Activated T-cell treated with anti-CD3 and anti-CD28 coated beads, Interleukin-2, amount 50 U/mL, for 1 hour (primary cell): ENCODE data around the gene TRIM63.

ENCODE experiments used
- DNase-seq: peaks from one replicate; pipeline ENCODE4 v3.0.0-alpha.2; 2020

Gene TRIM63

DNA sequence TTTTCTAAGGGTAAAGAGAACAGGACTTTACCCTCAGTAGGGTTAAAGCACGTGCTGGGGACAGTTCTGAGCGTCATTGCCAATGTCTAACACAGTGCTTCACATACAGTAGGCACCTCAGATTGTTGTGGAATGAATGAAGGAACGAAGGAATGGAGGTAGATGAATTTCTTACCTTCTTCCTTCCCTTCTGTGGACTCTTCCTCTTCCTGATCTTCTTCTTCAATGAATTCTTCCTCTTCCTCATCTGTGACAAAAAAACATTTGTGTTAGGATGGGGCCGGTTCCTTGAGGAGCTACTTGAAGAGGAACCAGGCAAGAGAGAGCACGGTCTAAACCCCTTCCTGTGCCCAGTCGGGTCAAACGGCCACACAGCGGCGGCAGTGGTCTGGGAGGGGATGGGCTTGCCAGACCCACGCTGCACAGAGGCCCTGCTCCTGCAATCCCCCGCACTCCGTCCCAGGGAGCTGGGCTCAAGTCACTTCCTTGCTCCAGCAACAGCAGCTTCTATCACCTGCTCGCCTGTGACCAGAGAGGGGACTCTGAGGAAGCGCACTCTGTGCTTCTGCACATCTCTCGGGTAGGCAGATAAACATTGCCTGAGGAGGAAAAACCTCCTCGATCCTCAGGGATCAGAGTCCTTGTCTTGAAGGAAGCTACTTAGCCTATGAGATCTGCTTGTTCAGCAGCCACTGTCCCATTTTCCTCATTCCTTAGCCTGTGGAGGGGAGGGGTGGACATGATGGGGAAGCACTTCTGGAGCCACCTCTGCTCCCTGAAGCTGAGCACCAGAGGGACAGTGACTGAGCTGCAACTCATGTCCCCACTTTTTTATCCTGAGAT is 13.5 kb downstream of the TRIM63 start:
- no peak for DNase-seq

DNA sequence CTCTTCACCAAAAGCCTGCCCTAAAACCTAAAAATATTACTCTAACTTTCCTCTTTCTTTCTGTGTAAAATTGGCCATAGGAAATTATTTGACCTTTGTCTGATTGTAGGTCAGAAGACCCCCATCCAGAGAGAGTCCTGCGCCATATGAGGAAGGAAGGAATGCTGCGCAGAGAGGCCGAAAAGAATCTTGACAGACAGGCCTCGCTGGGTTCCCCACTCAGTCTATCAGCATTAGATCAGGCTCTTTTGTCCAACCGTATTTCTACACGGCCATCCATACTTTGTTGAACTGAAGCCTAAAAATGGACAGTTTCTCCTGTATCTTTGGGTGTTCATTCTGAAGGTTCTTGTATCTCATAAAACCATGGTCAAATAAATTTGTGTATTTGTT is 17.2 kb downstream of the TRIM63 start:
- DNase-seq, result no peak

DNA sequence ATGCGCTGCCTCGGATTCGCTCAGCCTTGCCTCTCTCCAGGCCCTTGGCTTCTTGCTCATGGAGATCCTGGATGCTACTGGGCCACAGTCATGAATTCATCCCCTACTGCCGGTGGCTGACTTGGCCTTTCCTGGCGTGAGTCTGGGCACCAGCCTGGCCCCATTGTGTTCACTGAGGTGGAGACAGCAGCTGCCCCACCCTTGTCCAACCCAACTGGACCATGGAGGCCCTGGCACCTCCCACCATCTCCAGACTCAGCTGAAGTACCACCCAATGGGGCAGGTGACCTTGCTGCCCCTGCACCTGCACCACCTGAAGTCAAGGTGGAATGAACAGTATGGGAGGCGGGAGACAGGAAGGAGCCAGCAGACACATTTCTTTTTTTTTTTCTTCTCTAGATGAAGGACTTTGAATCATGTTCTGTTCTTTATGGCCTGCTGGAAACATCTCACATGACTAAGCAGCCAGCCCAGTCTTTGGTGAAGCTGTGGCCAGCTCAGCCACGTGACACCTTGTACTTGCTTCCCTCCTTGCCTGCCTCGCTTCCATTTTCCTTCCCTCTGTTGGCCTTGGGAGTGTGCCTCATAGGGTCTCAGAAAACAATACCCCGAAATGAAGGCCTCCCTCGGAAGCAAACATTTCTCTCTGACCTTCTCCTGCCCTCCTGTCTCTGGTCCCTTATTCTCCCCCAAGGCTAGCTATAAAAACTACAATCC is 17.7 kb downstream of the TRIM63 start:
- no peak for DNase-seq

DNA sequence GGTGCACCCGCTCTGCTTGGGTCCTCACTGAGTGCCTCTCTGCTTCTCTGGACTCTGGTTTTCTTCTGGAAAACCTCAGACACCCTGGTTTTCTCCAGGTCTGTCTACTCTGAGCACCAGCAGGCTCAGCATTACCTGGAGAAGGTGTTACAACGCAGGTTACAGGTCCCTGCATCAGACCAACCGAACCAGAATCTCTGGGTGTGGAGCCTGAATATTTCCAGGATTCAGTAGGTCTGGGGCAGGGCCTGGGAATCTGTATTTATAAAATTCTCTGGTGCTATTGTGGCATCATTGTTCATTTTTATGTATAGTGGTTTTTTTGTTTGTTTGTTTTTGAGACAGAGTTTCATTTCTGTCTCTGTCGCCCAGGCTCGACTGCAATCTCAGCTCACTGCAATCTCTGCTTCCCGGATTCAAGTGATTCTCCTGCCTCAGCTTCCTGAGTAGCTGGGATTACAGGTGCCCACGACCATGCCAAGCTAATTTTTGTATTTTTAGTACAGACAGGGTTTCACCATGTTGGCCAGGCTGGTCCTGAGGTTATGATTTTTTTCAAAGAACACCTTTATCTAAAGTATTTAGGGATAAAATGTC is 20.1 kb downstream of the TRIM63 start:
- no peak for DNase-seq

DNA sequence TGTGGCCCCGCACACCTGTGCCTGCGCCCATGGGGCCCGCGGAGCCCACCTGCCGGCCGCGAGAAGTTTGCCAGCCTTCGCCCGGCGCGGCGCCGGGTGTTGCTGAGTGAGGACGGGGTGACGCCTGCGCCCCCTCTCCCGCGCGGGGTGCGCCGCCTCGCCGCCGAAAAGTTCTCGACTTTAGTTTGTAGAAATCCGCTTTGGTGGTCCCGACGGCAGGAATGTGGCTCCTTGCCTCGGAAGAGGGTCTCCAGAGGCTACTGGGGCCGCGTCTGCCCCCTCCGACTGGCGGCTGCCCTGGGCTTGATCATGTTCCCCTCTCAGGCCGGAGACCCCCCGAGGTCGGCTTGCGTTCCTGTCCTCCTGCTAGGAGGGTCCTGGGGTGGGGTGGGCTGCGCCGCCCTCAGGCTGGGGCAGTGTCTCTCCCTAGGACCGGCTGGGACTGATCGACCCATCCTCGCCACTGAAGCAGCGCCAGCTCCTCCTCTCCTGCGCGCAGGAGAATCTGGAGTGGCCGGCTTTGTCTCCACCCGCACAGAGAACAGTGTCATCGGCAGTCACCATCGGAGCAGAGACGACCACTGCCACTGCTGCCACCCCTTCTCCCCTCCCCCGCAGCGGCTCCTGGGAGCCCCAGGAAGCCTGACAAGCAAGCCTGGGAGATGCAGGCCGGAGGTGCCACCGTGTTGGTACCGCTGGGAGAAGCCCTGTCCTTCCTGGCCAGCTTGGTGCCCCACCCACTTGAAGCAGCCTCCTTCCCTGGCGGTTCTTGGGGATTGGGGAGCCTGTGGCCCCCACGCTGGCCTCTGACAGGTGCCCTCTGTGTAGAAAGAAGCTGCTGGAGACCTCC is 21.0 kb downstream of the TRIM63 start:
- no peak for DNase-seq

DNA sequence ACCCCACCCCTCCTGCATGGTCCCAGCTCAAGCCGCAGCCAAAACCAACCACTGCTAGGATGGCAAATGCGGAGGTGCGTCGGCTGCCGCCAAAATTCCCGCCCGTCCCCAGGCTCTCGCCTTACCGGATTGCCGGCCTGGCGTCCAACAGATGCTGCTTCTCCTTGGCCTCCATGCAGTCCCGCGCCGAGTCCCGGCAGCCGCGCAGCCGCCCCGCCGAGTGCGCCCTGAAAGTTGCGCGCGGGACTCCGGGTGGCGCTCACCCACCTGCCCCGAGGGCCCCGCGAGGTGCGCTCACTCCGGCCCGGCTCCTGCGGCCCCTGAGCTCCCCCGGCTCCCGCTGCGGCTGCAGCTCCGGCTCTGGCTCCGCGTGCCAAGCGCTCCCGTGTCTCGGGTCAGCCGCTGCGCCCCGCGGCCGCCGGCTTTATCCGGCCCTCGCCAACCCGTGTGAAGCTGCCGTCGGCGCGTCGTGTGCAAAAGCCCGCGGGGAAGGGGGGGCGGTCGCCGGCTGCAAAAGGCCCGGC is 21.6 kb downstream of the TRIM63 start, which contains the start of gene SLC30A2:
SLC30A2 (minus strand) TSS at position 397 of the 524 bp plus-strand sequence; CDS start at position 175, 222 bp downstream.
- DNase-seq, result no peak

DNA sequence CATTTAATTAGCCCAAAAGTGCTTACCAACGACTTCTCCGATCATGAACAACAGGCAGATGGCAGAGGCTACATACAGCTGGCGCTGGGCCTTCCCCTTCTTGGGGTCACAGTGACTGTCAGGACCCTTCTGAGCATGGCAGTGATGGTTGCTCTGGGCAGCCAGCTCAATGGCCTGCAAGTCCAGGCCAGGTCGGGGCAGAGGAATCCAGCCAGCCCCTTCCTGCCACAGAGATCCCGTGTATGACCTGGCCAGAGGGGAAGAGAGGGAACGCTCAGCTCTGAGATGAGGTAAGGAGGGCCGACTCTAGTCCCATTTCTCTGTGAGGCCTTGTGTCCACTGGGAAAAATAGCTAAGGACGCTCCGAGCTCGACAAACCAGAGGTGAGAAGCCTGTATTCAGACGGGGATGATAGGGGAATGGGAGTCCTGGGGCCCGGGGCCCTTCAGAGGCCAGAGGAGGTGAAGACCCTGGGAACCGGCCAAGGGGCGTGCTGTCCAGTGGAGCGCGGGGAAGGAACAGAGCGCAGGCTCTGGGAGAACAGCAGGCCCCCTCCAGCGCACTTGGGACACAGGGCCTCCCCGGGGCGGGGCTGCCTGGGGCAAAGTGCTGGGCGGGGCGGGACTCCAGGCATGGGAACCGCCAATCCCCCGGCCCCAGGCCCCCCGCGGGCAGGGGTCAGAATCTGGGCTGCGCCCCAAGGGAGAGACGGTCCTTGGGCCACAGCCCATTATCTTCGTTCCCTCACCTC is 22.3 kb downstream of the TRIM63 start:
- no peak for DNase-seq

DNA sequence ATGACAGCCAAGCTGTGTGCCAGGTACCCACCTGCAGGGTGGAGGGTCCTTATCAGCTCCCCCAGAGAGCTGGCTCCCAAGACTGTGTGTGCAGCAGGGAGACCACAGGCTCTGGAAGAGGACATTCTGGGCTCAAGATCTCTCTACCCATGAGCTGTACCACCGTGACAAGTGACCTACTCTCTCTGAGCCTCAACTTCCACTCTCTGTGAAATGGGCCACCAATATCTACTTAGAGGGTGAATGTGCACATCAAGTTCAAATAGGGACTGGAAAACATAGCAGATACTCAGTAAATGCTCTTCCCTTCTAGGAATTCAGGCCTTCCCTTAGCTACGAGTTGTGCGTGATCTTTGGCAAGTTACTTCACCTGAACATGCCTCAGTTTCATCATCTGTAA is 23.0 kb downstream of the TRIM63 start:
- DNase-seq, result no peak

DNA sequence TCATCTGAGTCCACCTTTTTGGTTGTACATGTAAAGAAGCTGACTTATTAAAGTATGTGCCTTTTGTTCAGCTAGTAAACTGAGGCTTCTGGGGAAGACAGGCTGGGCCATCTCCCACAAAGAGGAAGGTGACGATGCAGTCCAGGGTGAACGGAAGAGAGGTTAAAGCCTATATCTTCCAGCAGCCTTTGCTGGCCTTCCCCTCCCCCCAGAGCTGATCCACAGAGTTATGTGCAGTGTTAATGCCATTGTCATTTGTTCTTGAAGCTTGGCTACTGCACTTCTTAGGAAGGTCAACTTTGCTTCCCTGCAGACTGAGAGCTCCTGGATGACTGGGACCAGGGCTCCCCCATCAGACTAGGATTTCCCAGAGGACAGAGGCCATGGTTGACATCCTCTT is 23.7 kb downstream of the TRIM63 start:
- DNase-seq, result no peak

DNA sequence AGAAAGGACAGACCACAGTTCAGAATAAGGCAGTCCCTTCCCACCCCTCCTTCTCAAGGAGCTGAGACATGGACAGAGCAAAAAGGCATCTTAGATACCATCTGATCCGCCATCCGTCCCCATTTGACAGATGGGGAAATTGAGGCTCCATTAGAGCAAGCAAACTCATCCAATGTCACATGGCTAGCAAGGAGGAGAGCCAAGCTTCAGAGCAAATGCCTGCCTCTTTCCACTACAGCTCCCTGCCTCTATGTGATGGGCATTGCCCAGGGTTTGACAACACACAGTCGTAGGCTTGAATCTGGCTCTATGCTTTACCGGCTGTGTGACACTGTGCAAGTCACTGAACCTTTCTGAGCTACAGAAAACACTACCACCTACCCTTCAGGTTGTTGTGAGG is 25.5 kb downstream of the TRIM63 start:
- DNase-seq, result no peak

DNA sequence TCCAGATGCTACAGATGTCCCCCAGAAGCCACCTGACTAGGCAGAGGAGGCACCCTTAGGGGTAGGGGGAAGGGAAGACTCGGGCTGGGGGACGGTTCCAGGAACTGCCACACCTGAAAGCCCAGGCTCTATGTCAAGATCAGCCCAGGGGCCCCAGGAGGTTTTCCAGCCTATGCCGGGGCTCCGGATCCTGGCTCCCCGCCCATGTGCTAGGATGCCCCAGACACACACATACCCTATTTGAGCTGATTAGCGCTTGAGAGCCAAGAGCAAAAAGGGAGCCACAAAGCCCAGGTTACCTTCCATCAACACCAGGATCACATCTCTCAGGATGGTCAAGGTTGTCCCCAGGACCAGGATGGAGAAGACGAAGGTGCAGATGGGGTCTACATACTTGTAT is 26.0 kb downstream of the TRIM63 start:
- no peak for DNase-seq

DNA sequence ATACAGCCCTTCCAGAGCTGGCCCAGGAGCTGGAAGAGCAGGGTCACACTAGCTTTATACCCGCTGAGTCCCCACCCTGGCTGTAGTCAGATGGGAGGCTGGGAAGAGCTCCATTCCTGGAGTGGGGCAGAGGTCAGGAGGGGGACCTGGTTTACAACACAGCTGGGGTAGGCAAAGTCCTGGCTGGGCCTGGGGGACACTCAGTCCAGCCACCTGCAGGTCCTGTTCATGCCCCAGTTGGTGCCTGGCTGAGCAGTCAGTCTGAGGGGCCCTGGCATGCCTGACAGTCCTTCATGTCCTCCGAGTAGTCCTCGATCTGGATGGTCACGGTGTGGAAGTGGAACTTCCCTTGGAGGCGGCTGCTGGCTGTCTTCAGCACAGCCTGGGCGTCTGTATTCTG is 28.5 kb downstream of the TRIM63 start:
- DNase-seq, result no peak

DNA sequence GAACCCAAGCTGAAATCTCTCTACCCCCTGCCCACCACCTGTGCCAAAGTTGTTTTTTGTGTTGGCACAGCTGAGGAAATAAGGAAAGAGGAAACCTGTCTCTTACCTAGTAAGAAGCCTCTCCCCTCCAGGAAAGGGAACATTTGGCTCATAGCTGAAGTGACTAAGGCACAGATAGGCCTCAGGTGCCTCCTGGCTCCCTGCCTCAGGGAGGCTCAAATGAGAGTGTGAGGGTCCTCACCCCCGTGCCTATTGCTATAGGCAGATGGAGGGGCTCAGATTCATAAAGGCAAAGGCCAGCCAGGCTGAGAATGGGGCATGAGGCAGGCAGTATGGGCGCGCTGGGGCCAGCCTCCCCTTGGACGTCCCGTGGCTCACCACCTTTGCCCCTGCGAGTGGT is 29.0 kb downstream of the TRIM63 start:
- DNase-seq, result no peak

DNA sequence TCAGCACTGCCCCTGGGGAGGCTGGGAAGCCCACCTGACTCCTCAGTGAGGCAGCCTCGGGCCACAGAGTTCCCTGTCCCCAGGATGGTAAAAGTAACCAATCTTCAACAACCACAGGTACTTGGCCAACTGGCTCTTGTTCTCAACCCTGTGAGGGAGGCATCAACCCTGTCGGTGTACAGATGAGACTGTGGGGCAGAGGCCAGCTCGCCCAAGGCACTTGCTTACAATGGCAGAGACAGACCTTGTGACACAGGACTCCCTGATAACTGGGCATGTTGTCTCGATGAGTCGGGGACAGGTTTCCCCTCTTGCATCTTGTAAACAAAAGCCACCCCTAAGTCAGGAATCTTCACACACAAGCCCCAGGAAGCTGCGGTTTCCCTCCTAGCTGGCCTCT is 29.5 kb downstream of the TRIM63 start:
- no peak for DNase-seq

DNA sequence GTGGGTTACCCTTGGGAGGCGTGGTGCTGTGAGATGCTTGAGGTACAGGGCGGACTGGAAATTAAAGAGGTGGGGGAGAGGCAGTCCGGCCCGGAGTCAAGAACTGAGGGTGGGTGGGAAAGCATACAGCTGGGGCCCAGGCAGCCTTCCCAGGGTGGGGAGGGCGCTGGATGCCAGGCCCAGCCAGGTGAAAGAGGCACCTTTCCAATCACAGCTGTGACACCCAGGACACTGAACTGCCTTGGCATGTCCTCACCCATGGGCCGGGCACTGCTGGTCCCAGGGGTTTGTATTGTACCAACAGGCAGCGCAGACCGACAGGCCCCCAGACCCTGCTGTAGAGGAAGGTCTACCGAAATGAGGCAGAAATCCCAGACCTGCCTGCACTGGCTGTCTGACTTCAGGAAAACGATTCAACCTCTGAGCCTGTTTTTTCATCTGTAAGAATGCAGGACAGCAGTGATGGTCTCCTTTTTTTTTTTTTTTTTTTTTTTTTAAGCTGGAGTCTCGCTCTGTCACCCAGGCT is 30.6 kb downstream of the TRIM63 start:
- no peak for DNase-seq

DNA sequence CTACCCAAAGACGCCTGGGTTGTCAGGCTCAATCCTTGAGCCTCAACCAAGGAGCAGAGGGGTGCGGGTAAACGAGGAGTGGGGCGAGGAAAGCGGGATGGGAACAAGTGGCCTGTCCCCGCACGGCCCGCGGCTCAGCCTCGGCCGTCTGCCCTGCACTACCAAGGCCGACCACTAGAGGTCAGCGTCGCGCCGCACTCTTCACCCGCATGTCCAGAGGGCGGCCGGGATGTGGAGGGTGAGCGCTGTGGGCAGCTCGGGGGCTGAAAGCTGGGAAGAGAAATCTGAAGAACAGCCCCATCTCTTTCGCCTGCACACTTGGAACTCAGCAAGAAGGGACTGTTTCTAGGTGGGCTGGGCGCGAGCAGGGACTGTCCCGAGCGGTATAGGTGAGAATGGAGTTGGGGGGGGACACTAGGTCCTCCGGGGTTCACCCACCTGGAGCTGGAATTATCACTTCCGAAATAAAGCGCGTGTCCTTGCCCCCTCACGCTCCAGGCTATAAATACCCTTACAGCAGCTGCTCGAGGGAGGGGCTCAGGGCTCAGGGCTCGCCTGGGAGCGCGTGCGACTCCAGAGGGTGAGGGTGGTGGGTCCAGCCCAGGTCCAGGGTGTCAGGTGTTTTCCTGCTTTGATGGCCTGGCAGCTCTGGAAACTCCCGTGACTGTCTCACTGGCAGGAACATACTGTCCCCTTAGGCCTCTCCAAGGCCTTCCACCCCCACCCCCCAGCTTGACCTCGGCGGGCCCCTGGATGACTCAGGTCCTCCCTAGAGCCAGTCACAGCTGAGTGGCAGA is 31.3 kb downstream of the TRIM63 start:
- DNase-seq, result peak; percentile 85

DNA sequence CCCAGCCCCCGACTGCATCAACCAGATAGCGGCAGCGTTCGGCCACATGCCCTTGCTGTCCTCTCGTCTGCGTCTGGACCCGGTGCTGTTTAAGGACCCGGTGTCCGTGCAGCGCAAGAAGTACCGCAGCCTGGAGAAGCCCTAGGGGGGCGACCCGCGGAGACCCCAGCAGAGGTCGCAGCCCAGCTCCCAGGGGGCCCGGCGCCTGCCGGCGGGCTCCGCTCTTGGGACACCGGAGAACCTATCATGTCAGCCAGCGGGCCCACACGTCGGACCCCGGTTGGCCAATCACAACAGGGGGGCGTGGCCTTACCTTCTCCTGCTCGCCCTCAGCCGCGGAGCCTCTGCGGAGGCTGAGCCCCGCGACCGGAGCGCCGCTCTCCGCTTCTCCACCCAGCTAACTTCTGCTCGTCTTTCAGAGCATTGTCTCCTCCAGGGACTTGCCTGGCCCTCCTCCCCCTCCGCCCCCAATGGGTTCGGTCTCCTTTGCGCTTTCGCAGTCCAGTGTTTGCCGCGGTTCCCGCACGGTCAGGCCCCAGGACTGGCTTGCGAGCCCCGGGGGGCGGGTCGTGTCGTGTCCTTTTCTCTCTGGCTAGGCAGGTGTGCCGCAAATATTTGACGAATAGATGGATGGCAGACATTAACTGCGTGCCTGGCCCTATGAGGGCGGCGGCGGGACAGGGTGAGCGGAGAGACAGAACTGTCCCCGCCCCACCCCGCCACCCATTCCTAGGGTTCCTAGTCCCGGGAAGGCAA is 32.0 kb downstream of the TRIM63 start:
- peak; percentile 89 for DNase-seq

DNA sequence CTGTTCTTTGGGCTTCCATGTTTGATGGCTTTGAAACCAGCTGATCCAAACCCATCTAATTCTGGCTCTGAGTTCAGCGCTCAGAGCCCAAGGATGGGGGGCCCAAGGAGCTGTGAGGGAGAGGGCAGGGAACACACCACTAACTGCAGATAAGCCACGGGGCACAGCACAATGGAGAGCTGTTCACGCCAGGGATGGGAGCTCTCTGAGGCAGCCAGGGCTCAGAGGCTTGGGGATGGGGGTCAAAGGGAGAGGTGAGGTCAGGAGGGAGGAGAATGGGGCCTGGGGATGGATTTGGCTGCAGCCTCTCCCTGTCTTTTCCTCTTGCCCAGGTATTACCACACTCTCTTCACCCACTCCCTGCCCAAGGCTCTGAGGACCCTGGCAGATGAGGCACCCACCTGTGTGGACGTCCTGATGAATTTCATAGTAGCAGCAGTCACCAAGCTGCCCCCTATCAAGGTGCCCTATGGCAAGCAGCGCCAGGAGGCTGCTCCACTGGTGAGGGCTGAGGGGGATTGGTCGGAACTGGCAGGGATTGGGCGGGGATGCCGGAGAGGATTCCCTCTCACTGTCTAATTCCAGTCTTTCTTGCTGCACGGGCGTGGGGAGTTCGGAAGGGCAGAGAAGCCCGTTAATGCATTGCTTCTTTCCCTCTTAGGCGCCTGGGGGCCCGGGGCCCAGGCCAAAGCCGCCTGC is 32.8 kb downstream of the TRIM63 start:
- no peak for DNase-seq

DNA sequence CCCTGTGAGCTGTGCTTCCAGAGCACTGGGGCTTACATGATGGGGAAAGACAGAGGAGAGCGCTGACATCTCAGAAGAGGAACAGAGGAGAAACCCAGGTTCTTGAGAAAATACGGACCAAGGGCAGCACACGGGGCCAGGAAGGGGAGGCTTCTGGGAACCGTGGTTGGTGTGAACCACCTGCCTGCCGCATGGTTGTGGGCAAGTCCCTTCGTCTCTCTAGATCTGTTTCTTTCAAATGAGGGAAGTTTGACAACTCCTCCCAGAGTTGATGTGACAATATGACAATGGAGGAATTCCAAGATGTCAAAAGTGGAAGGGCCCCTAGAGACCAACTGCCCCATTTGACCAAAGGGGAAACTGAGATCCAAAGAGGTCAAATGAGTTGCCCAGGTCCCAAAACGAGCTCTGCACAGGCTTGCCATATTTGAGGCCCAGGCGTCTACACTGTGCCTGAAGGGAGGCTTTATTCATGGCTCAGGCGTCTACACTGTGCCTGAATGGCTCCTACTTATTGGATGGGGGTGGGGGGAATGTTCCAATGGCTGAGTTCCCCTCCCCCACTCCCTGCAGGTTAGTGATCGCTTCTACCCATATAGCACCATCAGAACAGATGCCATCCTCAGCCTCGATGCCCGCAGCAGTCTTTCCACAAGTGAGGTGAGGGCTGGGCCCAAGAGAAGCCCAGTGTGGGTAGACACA is 34.6 kb downstream of the TRIM63 start:
- no peak for DNase-seq
